ENCODE measurements around the gene HGF. TPM values are rescaled to one million over a fixed set of nuclear protein-coding genes. Genes with fewer than 3 reads are reported as not detected.
"Not testable (repeated sequence)": the region's sequence is repeated elsewhere in the genome, so short reads cannot be mapped to it uniquely, and the experiment has no call there.

HGF gene
- total RNA-seq, 1 experiment from 2014 or later: 0.15 TPM

- BruUV-seq (replicated peaks): no TSS peak
- ChIA-PET POLR2A (ENCODE audit: unreplicated experiment) (no interaction called here), CTCF (no interaction called here)
- H3K79me2 ChIP-seq (ENCODE audit: low read length): no peaks in the 10 kb centered on the region
- ATAC-seq (no peak), DNase-seq (no peak)
- no peak overlapping the region for H3K9ac ChIP-seq (ENCODE audit: low read length)
- TF ChIP-seq EZH2phosphoT487 (IDR thresholded peaks at IDR 0.05; ENCODE audit: borderline replicate concordance, low read length) (no peak), CTCF (conservative IDR thresholded peaks at IDR 0.05; ENCODE audit: low read depth, low read length) (no peak), EZH2 (IDR thresholded peaks at IDR 0.05; ENCODE audit: low read length, unreplicated experiment) (no peak)
- H3K27me3 ChIP-seq (ENCODE audit: low read length): no peaks in the 10 kb centered on the region
- no peak overlapping the region for H3K4me2 ChIP-seq (ENCODE audit: low read length)
- no peak overlapping the region for H2AFZ ChIP-seq (ENCODE audit: low read length)
- H4K20me1 ChIP-seq (ENCODE audit: low read length): no peaks in the 10 kb centered on the region
- no peak overlapping the region for H3K27ac ChIP-seq (ENCODE audit: low read length)
- no peaks in the 10 kb centered on the region for H3K9me2 ChIP-seq (replicated peaks; ENCODE audit: low read length)
- H3K36me3 ChIP-seq (ENCODE audit: low read depth, low read length): no peaks in the 10 kb centered on the region
- intact Hi-C loops (cut with micrococcal nuclease): no loop called here
- H3F3A ChIP-seq (ENCODE audit: low read length, unreplicated experiment): no peaks in the 10 kb centered on the region
- H3K9me3 ChIP-seq (ENCODE audit: low read length): no peaks in the 10 kb centered on the region
- H3K4me1 ChIP-seq (ENCODE audit: insufficient read depth, low read length): no peaks in the 10 kb centered on the region
- no peak overlapping the region for H3K4me3 ChIP-seq (ENCODE audit: low read length)
These were observed 42.4 kb upstream of the HGF start for GRCh38 chr7:81811956-81812865.

GRCh38 chr7:81810476-81811155 is 40.8 kb upstream of the HGF start:
- ATAC-seq: no peak
- Histone ChIP-seq H3K9ac (ENCODE audit: low read length) (no peak overlapping the region), H2AFZ (ENCODE audit: low read length) (no peak overlapping the region), H4K20me1 (ENCODE audit: low read length) (no peaks in the 10 kb centered on the region), H3K27me3 (ENCODE audit: low read length) (no peaks in the 10 kb centered on the region), H3K79me2 (ENCODE audit: low read length) (no peaks in the 10 kb centered on the region), H3K4me2 (ENCODE audit: low read length) (no peak overlapping the region), H3K27ac (ENCODE audit: low read length) (no peak overlapping the region), H3K9me2 (replicated peaks; ENCODE audit: low read length) (no peaks in the 10 kb centered on the region), H3K4me3 (ENCODE audit: low read length) (no peak overlapping the region), H3K4me1 (ENCODE audit: insufficient read depth, low read length) (no peaks in the 10 kb centered on the region), H3F3A (ENCODE audit: low read length, unreplicated experiment) (no peaks in the 10 kb centered on the region), H3K9me3 (ENCODE audit: low read length) (no peaks in the 10 kb centered on the region), H3K36me3 (ENCODE audit: low read depth, low read length) (no peaks in the 10 kb centered on the region)
- ChIA-PET POLR2A (ENCODE audit: unreplicated experiment) (no interaction called here), CTCF (no interaction called here)
- intact Hi-C loops (cut with micrococcal nuclease): no loop called here
- no peak for DNase-seq
- BruUV-seq (replicated peaks): no TSS peak
- TF ChIP-seq EZH2 (IDR thresholded peaks at IDR 0.05; ENCODE audit: low read length, unreplicated experiment) (no peak), CTCF (conservative IDR thresholded peaks at IDR 0.05; ENCODE audit: low read depth, low read length) (no peak), EZH2phosphoT487 (IDR thresholded peaks at IDR 0.05; ENCODE audit: borderline replicate concordance, low read length) (no peak)

GRCh38 chr7:81808310-81808709 is 38.5 kb upstream of the HGF start:
- H3K36me3 ChIP-seq (ENCODE audit: low read depth, low read length); BruUV-seq (replicated peaks); H3F3A ChIP-seq (ENCODE audit: low read length, unreplicated experiment); CTCF ChIA-PET; DNase-seq; POLR2A ChIA-PET (ENCODE audit: unreplicated experiment); H3K4me2 ChIP-seq (ENCODE audit: low read length); H3K4me3 ChIP-seq (ENCODE audit: low read length); H2AFZ ChIP-seq (ENCODE audit: low read length); H3K9me2 ChIP-seq (replicated peaks; ENCODE audit: low read length); H3K79me2 ChIP-seq (ENCODE audit: low read length); H3K27me3 ChIP-seq (ENCODE audit: low read length); H3K9ac ChIP-seq (ENCODE audit: low read length); H3K4me1 ChIP-seq (ENCODE audit: insufficient read depth, low read length); intact Hi-C loops (cut with micrococcal nuclease); H4K20me1 ChIP-seq (ENCODE audit: low read length); H3K9me3 ChIP-seq (ENCODE audit: low read length); ATAC-seq; H3K27ac ChIP-seq (ENCODE audit: low read length): not testable (repeated sequence)
